GM18520 (cell line): ENCODE data around the gene NEK4.

ENCODE experiments used
- ATAC-seq: cut with Tn5 transposase; IDR thresholded peaks from one replicate; pipeline ENCODE4 v1.9.1; 2021; ENCODE audit not compliant: unreplicated experiment

Gene NEK4

DNA sequence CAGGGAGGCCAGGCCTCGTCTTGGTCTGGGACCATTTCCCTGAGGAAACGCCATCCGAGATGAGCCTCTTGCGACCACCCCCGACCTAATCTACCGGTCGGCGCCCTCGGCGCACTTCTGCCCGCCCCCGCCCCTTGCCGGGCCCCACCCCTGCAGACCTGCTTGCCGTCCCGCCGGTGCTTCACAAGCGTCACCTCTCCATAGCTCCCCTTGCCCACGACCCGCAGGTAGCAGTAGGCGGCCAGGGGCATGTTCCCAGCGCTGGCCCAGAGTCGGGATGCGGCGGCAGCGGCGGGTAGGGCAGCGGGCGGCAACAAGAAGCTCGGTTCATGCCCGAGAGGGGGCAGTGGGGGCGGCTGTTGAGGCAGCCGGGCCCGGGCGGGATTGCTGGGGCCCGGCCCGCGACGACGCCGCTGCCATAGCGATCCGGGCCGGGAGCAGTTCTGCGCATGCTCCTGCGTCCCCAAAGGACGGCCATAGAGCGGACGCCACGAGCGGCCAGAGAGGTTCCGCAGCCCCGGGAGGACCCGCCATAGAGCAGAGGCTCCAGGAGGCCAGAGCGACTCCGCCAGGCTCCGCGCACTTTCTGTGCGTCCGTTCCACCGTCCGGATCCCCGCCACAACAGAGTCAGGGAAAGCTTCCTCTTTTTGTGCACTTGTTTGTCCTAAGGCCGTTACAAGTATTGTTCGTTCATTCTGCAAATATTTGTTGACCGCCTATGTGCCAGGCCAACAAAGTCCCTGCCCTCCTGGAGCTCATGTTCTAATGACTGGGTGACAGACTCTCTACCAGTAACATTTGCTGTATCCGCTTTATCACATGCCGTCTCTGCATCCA lies at the start of gene NEK4:
TSS of gene NEK4 (minus strand) at position 445 of the 838 bp plus-strand sequence. CDS start at position 251, 194 bp downstream.
- ATAC-seq, result peak; percentile 90

DNA sequence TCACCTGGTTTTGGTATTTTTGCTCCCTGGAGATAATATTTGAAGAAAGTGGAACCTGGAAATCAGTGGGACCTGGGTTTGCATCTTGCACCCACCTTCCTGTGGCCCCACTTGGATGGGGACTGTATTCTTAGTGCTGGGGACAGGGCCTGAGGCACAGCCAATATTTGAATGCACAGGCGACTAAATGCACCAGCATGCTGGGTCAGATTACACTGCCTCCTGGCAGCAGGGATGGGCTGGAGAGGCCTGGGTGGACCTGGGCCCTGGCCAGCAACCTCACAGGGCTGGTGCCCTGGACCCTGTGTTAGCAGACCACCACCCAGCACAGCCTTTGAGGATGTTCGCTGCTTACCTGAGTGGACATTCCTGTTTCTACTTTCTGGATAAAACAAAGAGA lies 49.2 kb upstream of the NEK4 start:
- ATAC-seq, result no peak

- no peak for ATAC-seq
Measured at GRCh38 chr3:52817860-52818259, 47.1 kb upstream of the NEK4 start.

- no peak for ATAC-seq
Measured at GRCh38 chr3:52817221-52817620, 46.5 kb upstream of the NEK4 start.

GRCh38 chr3:52816654-52817053 lies 45.9 kb upstream of the NEK4 start:
- ATAC-seq, result no peak

DNA sequence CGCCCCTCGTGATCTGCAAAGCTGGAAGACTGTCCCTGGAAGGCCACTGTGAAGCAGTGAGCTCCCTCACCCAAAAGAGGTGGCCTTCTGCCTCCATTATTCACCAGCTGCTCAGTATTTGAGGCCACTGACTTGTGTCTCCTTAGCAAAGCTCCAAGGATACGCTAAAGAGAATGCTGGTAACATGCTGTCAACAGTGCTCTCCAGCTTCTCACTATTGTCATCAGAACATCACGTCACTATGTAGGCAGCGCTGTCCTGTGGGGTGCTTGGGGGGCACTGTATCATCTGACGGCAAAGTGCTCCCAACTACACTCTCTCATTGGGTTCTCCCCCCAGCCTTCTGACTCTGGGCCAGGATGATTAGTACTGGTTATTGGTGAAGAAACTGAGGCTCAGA lies 45.5 kb upstream of the NEK4 start:
- no peak for ATAC-seq

- no peak for ATAC-seq
Measured at GRCh38 chr3:52813810-52814209, 43.1 kb upstream of the NEK4 start.

DNA sequence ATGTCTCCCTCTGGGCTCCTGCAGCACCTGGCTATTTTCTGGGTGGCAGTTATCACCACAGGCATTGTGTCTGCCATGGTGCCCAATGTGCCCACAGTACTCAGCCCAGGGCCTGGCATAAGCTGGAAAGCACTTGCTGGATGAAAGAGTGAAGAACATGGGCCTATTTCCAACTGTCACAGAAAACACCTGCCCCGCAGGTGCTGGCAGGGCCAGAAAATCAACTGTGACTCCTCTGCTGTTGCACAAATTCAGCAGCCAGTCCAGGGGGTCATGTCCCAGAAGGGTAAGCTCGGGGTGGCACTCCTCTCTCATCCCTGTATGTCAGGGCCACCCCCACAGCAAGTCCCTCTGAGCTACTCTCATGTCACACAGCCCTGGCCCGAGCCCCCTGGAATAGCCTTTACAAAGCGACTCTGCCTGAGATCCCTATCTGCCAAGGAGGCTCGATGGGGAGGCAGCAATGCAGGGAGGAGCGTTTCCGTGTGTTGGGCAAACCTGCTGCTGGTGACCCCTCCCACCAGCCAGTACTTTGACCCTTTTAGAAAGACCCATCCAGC lies 40.8 kb upstream of the NEK4 start:
- no peak for ATAC-seq

- no peak for ATAC-seq
Measured at GRCh38 chr3:52810923-52811322, 40.2 kb upstream of the NEK4 start.

DNA sequence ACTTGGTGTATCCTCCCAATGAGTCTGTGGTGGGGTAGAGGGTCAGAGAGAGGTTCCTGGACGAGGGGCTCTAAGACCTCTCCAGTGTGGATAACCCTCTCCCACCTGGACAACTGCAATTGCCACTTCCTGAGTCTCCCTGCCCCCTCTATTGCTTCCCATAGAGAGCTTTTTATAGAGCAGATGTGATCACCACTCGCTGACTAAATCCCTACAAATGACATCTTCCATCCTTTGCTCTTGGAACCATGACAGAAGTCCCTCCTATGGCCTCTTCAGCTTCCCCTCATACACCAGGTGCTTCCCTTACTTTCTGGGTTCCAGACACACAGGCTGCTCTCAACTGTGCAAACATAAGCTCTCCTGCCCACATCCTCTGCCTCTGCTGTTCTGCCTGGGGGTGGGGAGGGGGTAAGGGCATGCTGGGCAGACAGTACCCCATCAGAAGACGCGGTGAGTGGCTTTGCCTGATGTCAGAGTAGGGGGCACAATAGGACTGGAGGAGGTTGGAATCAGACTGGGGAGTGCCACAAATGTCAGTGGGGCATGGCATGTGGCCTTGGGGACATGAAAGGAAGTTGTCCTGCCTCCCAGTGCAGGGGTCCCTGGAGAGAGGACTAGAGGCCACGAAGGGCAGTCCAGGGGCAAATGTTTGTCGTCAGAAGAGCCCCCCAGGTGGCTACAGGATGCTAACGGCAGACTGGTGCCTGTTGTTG lies 39.1 kb upstream of the NEK4 start:
- no peak for ATAC-seq

- ATAC-seq, result no peak
Measured at GRCh38 chr3:52809149-52809548, 38.4 kb upstream of the NEK4 start.

DNA sequence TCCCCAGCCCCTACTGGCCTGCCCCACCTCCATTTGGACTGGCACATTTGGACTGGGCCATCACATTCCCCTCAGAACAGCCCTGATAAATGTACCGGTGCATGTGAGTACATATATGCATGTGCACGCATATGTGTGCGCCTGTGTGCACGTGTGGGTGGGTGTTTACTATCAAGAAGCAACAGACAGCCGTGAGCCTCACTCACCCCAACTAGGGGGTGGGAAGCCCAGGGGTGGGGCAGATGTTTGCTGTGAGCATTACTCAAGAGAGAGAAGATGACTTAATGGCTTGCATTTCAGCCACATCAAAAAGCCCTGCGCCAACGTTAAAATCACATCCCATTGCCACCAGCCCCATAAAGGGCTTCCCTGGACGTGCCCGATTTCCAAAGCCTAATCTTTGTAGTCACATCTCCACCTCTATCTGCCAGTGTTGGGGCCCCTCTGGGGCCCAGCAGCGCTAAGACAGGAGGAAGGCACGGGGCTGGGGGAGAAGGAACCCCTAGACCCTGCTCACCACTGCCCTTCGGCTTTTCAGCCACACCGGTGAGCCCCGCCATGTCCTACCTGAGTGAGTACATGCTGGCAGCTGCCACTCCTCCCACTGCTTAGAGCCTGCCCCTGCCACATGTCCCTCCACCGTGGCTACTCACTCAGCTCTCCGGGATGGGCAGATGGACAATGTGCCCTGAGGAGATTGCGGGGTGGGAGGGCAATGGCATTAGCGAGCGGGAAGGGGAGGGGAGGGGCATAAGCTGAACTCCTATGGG lies 34.7 kb upstream of the NEK4 start:
- ATAC-seq, result no peak

DNA sequence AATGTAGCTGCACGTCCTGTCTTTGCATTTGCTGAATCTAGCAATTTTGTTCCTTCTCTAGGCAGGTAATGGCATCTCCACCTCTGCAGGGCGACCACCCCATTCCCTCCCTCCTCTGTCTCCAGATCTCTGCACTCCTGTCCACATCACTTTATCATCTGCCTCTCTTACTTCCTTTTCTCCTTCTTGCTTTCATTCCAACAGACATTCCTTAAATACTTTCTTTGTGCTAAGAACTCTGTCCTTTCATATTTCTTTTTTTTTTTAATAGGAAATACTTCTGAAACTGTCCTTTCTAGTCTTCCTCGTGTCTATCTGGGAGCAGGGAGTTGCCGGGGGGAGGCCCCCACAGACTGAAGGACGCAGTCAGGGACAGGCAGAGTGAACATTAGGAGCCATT lies 31.1 kb upstream of the NEK4 start:
- ATAC-seq, result no peak

DNA sequence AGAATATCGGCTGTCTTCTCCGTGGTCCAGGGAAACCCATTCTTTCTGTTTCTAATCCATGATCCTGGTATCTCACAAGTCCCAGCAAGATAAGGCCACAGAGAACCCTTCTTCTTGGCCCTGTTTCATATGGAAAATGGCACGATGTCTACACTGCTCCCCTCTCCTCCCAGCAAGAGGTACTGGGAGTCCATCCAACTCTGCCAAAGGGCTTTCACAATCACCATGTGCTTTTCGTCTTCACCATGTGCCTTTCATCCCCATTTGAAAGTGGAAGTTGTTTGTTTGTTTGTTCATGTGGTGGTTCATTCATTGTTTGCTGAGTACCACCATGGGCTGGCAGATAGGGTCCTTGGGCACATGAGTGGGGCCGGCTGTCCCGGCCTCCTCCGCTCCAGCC lies 29.3 kb upstream of the NEK4 start:
- no peak for ATAC-seq

- no peak for ATAC-seq
Measured at GRCh38 chr3:52798978-52799476, 28.3 kb upstream of the NEK4 start.

DNA sequence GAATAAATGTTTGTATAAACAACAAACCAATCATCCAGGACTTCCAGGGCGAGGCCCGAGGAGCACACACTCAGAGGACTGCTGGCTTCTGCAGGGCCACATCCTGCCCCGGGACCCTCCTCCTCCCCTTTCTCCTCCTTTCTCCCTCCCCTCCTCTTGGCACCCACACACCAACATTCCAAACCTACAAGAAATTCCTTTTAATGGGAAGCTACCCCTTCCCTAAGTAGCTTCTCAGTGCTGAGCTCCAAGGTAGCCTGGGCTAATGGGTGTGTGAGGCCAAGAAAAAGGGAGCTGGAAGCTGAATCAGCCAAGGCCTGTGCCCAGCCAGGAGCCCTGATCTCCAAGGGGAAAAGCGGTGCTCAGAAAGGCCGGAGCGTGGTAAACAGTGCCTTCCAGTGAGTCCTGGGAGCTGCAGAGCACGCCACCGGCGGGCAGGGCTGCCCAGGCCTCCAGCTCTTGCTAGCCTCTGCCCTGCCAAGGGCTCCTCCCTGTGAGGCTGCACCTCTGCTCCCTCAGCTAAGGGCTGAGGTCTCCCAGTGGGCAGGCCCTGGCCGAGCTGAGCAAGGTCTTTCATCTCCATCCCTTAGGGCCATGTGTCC lies 27.7 kb upstream of the NEK4 start:
- ATAC-seq, result no peak

DNA sequence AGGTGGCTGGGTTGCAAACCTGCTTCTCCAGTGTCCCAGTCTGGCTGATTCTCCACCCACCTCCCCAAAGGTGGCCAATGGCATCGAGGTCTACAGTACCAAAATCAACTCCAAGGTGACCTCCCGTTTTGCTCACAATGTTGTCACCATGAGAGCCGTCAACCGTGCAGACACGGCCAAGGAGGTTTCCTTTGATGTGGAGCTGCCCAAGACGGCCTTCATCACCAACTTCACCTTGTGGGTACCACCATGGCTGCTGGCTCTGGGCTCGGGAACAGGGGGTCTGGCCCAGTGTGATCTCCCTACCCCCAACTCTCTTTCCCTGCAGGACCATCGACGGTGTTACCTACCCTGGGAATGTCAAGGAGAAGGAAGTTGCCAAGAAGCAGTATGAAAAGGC lies 25.7 kb upstream of the NEK4 start:
- ATAC-seq, result no peak

GRCh38 chr3:52795298-52795900 lies 24.7 kb upstream of the NEK4 start:
- ATAC-seq, result no peak

DNA sequence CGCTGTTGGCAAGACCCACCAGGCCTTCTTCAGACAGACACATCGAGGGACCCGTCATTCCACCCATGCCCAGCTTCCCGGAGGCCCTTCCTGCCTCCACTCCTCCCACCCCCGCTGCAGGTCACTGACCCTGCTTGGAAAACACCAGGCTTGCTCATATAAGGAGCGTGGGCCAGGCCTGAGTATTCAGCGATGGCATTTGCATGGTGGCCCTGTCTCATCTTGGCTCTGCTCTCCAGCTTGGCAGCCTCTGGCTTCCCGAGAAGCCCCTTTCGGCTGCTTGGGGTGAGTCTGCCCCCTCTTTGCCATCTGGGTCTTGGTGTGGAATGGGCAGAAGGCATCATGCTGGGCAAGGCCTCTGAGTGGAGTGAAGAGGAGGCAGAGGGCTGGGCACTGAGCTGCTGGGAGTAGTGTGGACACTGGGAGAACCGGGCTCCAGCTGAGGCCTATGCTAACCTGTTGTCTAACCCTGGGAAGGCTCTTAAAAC lies 23.9 kb upstream of the NEK4 start, which contains the start of gene ITIH3:
TSS of gene ITIH3 (plus strand) at position 185 of the 488 bp plus-strand sequence. CDS start at position 193, 8 bp downstream.
- ATAC-seq, result no peak
